GM18498 (cell line): ENCODE measurements around the gene SULT1A3.
A peak's percentile ranks its signal among the peaks of the same experiment; 100 is the strongest.
"Not testable (repeated sequence)": the region's sequence is repeated elsewhere in the genome, so short reads cannot be mapped to it uniquely, and the experiment has no call there.

Source experiments
- ATAC-seq: cut with Tn5 transposase; IDR thresholded peaks from one replicate; pipeline ENCODE4 v1.9.1; 2021; ENCODE audit warnings: mild to moderate bottlenecking, moderate library complexity; ENCODE audit not compliant: unreplicated experiment

SULT1A3 gene

DNA sequence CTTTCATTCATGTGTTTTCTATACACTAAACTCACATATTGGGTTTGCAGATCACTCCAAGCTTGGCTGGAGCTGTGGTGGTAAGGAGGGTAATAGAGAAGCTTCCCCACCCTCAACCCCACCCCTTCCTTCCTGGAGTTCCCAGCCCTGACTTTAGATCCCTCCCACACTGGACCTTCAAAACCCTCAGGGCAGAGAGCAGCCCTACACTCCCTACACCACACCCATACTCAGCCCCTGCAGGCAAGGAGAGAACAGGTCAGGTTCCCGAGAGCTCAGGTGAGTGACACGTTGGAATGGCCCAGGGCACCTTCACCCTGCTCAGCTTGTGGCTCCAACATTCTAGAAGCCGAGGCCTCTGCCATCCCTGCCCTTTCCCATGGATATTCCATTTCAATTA lies at the start of gene SULT1A3:
Gene SULT1A3, plus strand, starts transcription at position 207 of the 400 bp plus-strand sequence. CDS start 1,474 bp downstream, outside the sequence.
- ATAC-seq: not testable (repeated sequence)

DNA sequence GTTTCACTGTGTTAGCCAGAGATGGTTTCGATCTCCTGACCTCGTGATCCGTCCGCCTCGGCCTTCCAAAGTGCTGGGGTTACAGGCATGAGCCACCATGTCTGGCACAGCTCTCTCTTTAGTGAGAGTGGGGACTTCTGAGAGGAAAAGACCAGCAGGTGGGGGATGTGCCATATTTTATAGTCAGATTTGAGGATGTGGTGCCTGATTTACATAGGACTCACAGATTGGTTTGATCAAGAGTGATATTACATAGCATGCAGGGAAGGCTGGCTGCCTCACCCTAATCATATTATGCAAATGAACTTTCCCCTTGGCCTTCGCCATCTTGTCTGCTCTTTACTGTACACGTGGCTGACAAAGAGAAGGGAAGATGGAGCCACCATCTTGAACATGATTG lies 48.0 kb upstream of the SULT1A3 start:
- no peak for ATAC-seq

DNA sequence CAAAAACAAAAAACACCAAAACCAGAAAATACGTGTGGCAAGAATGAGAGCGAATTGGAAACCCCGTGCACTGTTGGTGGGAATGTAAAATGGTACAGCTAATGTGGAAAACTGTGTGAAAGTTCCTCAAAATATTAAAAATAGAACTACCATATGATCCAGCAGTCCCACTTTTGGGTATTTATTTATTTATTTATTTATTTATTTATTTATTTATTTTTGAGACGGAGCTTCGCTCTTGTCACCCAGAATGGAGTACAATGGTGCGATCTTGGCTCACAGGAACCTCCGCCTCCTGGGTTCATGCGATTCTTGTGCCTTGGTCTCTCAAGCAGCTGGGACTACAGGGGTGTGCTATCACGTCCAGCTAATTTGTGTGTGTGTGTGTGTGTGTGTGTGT lies 46.5 kb upstream of the SULT1A3 start:
- ATAC-seq: no peak

DNA sequence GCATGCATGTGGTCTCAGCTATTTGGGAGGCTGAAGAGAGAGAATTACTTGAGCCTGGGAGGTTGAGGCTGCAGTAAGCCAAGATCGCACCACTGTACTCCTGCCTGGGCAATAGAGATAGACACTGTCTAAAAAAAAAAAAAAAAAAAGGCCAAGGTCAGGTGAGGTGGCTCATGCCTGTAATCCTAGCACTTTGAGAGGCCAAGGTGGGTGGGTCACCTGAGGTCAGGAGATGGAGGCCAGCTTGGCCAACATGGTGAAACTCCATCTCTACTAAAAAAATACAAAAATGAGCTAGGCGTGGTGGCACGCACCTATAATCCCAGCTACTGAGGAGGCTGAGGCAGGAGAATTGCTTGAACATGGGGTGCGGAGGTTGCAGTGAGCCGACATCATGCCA lies 43.9 kb upstream of the SULT1A3 start:
- no peak for ATAC-seq

DNA sequence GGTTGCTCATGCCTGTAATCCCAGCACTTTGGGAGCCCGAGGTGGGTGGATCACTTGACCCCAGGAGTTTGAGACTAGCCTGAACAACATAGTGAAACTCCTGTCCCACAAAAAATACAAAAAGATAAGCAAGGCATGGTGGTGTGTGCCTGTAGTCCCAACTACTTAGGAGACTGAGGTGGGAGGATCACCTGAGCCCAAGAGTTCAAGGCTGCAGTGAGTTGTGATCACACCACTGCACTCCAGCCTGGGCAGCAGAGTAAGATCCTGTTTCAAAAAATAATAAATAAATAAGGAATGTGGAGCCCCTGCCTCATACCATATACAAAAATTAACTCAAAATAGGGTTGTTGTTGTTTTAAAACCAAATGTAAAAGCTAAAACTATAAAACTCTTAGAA lies 41.8 kb upstream of the SULT1A3 start:
- no peak for ATAC-seq

DNA sequence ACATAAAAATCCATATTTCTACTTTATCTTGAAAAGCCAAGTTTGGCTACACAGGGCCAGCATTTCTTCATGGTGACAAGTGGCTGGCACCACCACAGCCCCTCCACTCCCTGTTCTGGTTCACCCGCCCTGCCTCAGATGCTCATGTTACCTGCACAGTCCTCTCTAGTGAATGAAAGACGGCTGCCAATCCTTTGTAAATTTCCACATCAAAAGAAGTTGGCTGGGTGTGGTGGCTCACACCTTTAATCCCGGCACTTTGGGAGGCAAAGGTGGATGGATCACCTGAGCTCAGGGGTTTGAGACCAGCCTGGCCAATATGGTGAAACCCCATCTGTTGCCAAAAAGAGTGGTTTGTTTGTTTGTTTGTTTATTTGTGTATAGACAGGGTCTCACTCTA lies 35.5 kb upstream of the SULT1A3 start:
- ATAC-seq: no peak

DNA sequence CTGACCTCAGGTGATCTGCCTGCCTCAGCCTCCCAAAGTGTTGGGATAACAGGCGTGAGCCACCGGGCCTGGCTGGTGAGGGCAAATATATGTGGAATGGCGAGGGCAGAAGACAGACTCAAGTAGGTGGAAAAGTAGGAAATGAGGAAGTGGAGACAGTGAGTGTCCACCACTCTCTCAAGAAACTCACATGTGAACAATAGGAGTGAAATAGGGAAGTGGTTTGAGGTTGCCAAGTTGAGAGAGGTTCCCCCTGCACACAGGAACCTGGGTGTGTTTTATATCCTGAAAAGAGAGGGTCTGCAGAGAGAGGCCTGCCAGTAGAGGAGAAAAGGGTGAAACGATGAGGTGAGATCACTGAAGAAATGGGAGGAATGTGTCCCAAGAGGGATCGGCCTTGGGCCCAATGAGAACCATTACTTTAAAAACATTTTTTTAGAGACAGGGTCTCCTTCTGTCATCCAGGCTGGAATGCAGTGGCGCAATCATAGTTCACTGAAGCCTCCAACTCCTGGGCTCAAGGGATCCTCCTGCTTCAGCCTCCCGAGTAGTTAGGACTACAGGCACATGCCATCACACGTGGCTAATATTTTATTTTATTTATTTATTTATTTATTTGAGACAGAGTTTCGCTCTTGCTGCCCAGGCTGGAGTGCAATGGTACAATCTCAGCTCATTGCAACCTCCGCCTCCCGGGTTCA lies 32.7 kb upstream of the SULT1A3 start:
- ATAC-seq: no peak

DNA sequence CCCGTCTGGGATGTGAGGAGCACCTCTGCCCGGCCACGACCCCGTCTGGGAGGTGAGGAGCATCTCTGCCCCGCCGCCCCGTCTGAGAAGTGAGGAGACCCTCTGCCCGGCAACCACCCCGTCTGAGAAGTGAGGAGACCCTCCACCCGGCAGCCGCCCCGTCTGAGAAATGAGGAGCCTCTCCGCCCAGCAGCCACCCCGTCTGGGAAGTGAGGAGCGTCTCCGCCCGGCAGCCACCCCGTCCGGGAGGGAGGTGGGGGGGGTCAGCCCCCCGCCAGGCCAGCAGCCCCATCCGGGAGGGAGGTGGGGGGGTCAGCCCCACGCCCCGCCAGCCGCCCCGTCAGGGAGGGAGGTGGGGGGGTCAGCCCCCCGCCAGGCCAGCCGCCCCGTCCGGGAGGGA lies 30.3 kb upstream of the SULT1A3 start:
- ATAC-seq: not testable (repeated sequence)

DNA sequence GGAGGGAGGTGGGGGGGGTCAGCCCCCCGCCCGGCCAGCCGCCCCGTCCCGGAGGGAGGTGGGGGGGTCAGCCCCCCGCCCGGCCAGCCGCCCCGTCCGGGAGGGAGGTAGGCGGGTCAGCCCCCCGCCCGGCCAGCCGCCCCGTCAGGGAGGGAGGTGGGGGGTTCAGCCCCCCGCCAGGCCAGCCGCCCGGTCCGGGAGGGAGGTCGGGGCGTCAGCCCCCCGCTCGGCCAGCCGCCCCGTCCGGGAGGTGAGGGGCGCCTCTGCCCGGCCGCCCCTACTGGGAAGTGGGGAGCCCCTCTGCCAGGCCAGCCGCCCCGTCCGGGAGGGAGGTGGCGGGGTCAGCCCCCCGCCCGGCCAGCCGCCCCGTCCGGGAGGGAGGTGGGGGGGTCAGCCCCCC lies 29.6 kb upstream of the SULT1A3 start:
- not testable (repeated sequence) for ATAC-seq

DNA sequence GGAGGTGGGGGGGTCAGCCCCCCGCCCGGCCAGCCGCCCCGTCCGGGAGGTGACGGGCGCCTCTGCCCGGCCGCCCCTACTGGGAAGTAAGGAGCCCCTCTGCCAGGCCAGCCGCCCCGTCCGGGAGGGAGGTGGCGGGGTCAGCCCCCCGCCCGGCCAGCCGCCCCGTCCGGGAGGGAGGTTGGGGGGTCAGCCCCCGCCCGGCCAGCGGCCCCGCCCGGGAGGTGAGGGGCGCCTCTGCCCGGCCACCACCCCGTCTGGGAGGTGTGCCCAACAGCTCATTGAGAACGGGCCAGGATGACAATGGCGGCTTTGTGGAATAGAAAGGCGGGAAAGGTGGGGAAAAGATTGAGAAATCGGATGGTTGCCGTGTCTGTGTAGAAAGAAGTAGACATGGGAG lies 28.9 kb upstream of the SULT1A3 start:
- ATAC-seq: not testable (repeated sequence)

DNA sequence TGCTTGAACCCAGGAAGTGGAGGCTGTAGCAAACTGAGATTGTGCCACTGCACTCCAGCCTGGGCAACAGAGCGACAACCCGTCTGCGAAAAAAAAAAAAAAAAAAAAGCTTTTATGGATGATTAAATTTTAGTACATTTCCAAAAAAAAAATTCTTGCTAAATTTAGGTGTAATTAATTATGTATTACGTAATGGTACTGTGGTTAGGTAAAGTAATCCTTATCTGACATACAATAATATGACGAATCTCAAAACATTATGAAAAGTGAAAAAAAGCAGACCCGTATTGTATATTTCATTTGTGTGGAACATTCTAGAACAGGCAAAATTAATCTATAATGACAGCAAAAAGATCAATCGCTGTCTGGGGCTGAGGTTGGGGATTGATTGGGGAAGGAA lies 26.0 kb upstream of the SULT1A3 start:
- ATAC-seq: no peak

DNA sequence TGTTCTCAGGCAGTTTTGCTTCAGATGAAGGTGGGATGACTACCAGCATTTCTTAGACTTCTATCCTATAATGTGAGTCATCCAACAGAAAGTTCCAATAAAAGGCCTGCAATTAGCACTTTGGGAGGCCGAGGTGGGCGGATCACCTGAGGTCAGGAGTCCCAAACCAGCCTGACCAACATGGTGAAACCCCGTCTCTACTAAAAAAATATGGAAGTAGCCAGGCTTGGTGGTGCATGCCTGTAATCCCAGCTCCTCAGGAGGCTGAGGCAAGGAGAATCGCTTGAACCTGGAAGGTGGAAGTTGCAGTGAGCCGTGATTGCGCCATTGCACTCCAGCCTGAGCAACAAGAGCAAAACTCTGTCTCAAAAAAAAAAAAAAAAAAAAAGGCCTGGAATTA lies 22.2 kb upstream of the SULT1A3 start:
- not testable (repeated sequence) for ATAC-seq

DNA sequence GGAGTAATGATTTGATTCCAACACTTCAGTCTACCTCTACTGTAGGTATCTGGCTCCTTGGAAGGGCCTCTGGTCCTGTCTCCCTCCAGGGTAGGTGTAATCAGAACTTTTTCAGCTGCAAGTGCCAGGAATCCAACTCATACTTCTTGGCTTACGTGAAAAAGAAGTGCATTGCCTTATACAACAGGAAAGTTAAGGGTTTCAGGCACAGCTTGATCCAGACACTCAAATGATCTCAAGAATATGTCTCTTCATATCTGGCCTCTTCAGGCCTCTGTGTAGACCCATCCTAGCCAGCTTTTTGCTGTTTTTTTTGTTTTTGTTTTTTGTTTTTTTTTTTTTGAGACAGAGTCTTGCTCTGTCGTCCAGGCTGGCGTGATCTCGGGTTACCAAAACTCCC lies 19.9 kb upstream of the SULT1A3 start:
- ATAC-seq: no peak

DNA sequence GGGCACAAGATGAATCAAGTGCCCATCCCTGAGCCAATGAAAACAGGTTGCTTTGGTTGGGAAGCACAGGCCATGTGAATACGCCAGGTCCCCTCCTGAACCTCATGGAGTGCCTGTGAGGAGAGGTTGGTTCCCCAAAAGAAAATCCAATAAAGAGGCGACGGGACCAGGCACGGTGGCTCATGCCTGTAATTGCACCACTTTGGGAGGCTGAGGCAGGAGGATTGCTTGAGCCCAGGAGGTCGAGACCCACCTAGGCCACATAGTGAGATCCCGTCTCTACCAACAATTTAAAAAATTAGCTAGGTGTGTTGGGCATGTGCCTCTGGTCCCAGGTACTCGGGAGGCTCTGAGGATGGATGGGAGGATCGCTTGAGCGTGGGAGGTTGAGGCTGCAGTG lies 19.1 kb upstream of the SULT1A3 start:
- ATAC-seq: no peak

DNA sequence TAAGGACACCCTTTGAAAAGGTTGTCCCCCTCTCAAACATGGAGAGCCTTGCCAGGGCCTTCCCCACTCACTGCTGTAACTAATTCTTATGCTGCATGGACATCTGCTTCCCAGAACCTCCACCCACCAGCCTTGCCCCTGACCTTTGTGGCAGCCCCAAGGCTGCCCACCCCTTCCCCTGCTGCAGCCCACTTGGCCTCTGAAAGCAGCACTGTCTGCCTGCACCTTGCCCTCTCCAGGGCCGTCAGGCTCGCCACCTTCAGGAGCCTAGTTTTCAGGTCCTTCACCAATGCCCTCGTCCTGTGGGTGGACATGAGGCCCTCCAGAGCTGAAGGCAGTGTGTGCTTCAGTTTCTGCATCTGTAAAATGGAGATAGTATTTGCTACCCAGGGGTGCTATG lies 18.3 kb upstream of the SULT1A3 start:
- no peak for ATAC-seq

DNA sequence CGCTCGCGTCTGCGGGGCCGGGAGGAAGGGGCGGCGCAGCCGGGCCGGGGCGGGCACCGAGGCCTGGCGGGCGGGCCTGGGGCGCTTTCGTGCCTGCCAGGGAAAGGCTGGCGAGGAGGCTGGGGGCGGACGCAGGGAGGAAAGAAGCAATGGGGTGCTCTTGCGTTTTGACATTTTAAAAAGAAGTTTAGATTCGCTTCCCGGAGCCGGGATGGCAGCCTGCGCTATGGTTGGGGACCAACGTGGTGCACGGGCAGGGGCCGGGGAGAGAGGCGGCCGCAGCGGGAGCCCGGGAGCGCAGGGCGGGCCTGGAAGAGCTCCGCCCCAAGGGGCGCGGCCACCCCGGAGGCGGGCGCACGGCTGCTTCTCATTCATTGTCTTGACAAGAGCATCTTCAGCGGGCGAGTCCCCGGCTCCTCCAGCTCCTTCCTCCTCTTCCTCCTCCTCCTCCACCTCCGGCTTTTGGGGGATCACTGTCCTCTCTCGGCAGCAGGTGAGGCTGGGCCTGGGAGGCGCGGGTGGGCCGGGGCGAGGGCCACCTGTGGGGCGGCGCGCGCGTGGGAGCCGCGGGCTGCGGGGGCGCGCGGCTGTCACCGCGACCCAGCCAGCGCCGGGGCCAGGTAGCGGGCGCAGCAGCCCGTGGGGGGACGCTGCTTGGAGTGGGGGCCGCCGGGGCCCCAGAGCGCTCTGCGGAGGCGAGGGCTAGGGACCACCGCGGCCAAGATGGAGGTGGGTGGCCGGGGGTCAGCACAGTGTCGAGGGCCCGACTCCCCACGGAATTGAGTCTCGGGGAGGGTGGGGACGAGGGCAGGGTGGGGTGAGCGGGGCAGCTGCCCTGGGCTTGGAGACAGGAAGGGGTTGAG lies 15.6 kb upstream of the SULT1A3 start, which contains the start of gene CORO1A:
Gene CORO1A, plus strand, starts transcription at position 370 of the 863 bp plus-strand sequence. CDS start 1,608 bp downstream, outside the sequence.
- peak; percentile 55 for ATAC-seq

DNA sequence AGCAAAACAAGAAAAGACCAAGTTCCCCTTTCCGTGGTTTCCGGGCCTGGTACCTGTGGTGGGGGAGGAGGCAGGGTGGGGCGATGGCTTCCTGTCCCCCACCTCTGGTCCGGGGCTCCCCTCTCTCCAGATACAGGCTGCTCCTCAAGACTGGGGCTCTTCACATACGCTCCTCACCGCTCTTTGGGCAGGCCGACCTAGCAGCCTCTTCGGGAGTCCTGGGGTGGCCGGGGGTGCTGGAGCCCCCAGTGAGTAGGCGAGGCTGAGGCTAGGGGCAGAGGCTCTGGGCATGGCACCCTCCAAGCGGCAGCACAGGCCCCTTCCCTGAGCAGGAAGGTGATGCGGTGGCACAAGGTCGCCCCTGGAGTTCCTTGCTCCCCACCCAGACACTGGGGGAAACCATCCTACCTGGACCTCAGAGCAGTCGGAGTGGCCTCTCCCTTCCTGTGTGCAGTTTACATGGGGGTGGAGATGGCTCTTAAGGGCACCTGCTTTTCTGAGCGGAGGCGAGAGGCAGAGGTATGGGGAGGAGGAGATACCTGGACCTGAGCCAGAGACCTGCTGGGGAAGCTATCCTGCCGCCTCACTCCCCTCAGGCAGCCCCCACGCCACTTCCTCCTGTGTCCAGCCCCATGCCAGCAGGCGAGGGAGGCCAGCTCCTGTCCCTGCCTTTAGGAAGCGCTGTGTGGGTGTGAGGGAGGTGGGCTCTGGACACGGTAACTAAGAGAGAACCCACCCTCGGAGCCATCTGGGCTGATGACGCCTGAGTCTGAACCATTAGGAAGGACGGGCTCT lies 14.8 kb upstream of the SULT1A3 start:
- ATAC-seq: peak; percentile 35

DNA sequence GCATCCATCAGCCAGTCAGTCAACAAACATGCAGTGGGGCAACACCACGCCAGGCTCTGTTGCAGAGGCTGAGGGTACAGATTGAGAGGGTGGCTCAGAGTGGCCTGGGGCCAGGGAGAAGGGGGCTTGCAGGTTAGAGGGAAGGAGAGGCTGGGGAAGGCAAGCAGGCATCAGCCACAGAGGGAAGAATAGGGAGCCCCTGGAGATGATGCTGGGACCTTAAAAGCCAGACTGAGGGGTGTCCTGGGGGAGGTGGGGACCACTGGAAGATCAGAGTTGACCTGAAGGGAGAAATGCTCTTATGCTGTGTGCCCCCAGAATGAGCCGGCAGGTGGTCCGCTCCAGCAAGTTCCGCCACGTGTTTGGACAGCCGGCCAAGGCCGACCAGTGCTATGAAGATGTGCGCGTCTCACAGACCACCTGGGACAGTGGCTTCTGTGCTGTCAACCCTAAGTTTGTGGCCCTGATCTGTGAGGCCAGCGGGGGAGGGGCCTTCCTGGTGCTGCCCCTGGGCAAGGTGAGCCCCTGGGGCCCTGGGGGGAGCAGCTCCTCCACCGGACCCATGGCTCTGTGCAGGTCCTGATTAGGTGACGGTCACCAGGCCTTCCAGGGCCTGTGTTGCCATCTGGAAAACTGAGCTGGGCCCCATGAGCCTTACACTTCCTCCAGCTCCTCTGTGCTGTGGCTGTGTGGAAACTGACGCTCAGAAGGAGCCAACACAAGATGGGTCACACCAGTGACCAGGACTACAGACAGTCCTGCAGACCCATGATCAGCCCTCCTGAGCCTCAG lies 14.0 kb upstream of the SULT1A3 start:
- ATAC-seq: no peak

DNA sequence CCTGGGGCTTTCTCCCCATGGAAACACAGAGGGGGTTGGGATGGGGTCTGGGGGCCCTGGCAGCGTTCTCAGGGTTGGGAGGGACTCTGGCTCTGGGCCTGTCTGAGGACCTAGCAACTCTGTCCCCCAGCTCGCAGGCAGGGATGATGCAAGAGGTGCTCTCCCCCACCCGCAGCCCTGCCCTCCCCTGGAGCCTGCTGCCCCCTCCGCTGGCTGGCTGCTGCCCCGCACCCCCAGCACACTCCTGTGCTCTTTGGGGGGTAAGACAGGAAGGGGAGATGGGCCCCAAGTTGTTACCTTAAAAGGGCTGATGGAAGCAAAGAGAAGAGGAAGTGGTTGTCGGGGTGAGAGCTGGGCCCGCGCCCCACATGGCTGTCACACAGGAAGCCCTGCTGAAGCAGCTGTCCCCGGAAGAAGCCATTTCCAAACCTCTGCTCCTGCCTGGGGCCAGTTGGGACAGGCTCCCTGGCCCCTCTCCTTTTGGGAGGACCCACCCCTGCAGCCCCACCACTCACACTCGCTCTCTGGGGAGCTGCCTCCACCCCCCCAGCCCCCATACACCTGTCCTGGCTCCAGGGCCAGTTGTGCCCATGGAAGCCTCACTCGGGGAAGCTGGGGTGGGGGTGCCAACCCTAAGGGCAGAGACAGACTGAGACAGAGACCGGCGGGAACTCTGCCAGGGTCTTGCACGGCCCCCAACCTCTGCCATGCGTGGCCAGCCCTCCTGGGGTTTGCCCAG lies 13.2 kb upstream of the SULT1A3 start:
- ATAC-seq: peak; percentile 31

DNA sequence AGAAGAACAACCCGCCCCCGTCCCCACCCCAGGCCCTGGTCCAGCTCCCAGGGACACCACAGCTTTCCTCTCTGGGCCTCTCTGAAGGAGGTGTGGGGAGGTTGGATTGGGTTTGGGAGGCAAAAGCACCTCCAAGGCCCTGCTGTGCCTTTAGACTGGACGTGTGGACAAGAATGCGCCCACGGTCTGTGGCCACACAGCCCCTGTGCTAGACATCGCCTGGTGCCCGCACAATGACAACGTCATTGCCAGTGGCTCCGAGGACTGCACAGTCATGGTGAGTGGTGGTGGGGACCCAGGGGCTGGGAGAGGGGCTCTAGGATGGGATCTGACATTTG lies 12.6 kb upstream of the SULT1A3 start:
- no peak for ATAC-seq
